Kidney capillary endothelial cell (primary cell): ENCODE results near the gene CDHR3.
A peak's percentile ranks its signal among the peaks of the same experiment; 100 is the strongest.
"Not testable (repeated sequence)": the region's sequence is repeated elsewhere in the genome, so short reads cannot be mapped to it uniquely, and the experiment has no call there.

Source experiments
- DNase-seq: peaks from one replicate; pipeline ENCODE4 v3.0.0-alpha.2; 2018; ENCODE audit warnings: low spot score

The CDHR3 gene, protein sequence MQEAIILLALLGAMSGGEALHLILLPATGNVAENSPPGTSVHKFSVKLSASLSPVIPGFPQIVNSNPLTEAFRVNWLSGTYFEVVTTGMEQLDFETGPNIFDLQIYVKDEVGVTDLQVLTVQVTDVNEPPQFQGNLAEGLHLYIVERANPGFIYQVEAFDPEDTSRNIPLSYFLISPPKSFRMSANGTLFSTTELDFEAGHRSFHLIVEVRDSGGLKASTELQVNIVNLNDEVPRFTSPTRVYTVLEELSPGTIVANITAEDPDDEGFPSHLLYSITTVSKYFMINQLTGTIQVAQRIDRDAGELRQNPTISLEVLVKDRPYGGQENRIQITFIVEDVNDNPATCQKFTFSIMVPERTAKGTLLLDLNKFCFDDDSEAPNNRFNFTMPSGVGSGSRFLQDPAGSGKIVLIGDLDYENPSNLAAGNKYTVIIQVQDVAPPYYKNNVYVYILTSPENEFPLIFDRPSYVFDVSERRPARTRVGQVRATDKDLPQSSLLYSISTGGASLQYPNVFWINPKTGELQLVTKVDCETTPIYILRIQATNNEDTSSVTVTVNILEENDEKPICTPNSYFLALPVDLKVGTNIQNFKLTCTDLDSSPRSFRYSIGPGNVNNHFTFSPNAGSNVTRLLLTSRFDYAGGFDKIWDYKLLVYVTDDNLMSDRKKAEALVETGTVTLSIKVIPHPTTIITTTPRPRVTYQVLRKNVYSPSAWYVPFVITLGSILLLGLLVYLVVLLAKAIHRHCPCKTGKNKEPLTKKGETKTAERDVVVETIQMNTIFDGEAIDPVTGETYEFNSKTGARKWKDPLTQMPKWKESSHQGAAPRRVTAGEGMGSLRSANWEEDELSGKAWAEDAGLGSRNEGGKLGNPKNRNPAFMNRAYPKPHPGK

DNA sequence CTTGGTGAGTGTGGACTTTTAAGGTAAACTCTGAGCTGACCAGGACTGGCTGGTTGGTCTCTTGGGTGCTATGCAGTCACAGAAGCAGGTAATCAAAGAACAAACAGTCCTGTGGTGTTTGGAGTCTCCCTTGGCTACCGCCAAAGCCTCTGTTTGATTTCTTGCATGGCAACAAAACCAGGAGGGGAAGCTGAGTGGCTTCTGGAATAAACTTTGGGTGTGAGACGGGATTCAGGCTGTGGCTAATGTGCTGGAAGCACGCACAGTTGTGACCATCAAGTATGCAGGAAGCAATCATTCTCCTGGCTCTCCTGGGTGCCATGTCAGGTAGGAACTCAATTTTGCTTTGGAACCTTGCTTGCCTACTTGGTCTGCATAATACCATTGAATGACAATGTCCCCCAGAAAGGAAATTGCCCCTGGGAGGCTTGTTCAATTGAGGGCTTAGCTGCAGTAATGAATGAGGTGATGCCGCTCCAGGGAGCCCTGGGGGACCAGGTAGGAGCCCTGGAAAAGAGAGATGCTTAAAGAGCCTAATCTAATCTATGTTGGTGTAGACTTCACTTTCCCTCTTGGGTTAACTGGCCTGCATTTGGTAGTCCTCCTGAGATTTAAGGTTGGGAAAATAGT, at the start of gene CDHR3:
TSS of gene CDHR3 (plus strand) at position 227 of the 630 bp plus-strand sequence. CDS start at position 282, 55 bp downstream.
- no peak for DNase-seq

DNA sequence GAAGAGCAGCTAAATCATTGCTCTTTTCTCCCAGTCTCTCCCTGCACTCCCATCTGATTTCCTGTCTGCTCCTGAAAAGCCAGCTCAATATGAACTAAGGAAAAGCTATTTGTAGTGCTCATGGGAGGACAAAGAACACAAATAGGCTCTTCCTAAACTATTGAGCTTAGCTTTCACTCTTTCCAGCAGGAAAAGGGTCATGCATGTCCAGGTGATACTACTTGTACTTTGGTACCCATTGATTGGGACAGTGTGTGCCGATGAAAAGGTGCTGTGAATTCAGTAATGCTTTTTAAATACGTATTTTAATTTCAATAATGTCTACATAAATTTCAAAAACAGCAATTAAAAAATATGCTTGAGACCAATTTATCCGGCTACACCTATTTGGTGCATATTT, 49.1 kb upstream of the CDHR3 start:
- DNase-seq = no peak

DNA sequence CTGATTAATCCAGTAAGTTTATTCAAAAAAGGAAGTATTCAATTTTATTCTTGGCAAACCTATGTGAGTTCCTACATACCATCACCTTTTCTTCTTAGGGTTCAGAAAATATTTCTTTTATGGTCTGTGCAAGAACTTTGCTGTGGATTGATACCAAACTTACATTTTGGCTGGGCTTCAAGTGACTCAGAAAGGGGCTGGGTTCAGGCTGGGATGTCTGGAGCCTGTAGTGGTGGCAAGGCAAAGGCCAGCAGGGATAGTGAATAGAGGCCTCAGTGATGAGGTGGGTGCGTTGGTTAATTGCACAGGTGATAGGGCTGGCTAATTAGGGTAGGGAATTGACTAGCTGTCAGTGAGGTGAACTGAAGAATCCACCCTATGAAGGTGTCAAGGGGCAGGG, 46.5 kb upstream of the CDHR3 start:
- DNase-seq = no peak

DNA sequence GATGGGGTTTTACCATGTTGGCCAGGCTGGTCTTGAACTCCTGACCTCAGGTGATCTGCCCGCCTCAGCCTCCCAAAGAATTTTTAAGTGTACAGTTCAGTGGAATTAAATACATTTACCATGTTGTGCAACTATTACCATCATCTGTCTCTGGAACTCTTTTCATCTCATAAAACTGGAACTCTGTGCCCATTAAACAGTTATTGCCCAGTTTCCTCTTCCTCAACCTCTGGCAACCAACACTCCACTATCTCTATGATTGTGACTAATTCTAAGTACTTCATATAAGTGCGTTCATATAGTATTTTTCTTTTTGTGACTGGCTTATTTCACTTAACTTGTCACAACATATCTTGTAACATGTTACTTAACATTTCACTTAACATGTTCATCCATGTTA, 45.4 kb upstream of the CDHR3 start:
- DNase-seq = no peak

DNA sequence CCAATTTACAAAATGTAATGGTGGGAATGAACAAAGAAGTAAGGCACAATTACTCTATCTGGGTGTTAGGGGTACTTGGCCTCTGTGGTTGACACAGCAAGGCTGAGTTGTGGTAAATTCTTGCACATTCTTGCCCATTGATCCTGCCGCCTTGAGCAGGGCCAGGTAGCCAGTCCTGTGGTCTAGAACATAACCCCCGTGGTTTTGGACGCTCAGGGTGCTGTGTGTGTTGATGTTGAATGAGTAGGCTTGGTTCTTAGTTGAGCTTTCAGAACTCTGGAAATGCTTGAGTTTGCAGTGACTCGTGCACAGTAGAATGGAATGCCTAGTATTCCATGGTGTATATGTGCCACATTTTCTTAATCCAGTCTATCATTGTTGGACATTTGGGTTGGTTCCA, 42.3 kb upstream of the CDHR3 start:
- DNase-seq = no peak

DNA sequence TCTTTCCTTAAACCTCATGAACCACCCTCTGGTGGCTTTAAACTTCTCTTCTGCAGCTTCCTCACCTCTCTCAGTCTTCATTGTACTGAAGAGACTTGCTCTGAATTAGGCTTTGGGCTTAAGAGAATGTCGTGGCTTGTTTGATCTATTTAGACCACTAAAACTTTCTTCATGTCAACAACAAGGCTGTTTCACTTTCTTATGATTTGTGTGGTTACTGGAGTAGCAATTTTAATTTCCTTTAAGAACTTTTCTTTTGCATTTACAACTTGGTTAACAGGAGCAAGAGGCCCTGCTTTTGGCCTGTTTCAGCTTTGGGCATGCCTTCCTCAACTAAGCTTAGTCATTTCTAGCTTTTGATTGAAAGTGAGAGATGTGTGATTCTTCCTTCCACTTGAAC, 38.1 kb upstream of the CDHR3 start:
- no peak for DNase-seq

DNA sequence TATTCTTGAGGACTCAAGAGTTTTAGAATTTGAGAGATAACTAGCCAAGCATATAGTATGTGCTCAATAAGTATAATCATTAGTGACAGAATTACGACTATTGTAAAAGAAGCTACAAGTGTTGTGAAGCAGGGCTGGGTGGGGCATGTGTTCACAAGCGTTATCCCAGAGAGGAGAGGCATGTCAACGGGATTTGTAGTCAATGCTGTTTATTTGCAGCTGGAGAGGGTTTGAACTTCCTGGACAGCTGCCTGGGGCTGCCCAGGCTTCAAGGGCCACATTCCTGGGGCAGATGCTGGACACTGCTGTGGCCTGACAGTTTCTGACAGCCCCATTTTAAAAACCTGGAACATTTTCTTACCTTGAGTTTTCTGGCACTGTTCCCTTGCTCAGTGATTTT, 36.9 kb upstream of the CDHR3 start:
- DNase-seq = no peak

DNA sequence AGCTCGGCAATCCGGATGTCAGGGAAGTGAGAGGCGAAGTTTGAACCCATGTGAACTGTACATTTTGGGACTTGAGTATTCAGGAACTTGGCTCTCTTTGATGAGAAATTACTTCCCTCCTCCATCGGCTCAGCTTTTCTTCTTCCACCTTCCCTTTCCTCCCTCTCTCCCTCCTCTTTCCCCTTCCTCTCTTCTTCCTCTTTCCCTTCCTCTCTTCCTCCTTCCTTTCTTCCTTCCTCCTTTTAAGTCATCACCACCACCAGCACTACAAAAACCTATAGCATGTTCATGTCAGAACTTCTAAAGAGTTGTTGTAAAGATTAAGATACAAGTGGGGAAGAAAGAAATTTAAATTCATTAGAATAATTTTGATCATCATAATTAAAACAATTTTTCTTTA, 31.9 kb upstream of the CDHR3 start:
- DNase-seq = no peak

DNA sequence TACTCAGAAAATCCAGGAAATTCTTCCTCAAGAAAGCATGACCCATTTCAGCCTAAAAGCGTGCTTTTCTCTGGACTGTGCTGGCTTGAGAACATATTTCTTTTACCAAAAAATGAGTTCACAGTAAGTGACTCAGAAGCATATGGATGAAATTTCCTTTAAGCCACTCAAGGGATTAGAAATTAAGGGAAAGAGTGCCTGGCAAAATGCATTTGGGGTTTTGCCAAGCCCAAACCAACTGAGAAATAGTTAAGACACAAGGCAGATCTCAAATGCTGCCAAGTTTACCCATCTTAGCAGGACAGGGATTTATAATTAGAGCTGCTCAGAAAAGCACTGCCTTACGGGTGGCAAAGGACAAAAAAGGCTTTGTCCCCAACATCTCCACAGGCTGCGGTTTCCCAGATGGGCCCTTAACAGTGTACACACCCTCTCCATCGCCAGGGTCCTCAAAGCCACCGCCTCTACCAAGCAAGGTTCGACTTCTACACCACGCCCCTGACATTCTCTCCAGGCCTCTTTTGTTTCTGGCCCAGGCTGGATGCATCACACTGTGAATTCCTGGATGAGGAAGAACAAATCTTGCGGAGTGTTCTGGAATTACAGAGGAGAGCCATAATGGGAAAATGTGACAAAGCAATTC, 30.1 kb upstream of the CDHR3 start:
- DNase-seq = no peak

DNA sequence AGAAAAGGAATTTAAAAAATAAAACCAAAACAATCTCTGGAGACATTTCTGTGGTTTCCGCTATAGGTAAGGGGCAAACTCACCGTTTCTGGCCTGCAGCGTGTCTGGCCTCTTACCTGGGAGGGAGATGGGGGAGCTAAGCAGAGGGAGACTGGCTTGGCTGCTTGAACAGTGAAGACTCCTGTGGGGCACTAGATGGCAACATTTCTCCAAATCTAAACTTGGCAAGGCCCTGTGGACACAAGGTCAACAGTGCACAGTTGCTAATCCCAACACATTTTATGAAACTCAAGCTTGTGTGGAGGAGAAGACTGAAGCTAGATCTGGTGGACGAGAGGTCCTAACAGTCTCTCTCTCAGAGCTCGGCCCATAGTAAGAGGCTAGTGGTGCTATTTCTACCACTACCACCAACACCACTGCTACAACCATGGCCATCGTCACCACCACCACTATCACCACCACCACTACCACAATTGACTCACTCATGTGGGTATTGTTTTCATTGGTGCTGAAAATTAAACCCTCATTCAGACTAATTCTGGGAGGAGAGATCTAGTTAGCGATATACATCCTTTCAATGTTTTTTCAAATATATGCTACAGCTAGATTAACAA, 28.4 kb upstream of the CDHR3 start:
- DNase-seq = no peak

DNA sequence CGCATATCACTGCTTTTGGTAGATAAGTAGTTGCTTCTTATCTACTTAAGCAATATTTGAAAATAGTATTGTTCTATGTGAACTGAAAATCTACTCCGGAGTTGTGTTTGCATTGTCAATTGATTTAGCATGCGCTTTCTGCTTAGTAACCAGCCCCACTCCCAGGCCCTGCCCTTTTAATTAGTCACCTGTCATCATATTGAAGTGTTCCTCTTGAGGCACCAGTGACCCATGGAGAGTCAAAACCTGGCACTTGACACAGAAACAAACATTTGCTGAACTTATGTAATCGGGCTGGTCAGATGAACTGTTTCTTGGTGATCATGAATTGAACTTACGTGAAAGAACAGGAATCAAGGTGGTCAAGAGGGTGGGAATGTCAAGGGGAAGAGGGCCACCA, 27.8 kb upstream of the CDHR3 start:
- no peak for DNase-seq

DNA sequence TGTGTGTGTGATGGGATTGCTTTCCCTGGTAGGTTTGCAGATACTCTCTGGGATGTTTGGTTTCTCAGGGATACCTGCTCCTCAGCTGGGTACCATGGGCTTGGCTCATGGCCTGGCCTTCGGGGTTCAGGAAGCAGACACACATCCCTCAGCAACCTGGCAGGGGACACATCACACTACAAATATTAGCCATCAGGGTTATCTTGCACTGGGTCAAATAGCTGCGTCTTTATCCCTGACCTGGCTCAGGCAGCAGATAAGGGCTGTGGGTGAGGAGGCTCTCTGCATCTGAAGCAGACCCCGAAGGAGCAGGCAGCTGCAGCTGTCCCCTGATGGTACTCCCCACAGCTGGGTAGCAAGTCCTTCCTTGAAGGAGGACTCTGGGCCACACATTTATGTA, 25.7 kb upstream of the CDHR3 start:
- DNase-seq = no peak

DNA sequence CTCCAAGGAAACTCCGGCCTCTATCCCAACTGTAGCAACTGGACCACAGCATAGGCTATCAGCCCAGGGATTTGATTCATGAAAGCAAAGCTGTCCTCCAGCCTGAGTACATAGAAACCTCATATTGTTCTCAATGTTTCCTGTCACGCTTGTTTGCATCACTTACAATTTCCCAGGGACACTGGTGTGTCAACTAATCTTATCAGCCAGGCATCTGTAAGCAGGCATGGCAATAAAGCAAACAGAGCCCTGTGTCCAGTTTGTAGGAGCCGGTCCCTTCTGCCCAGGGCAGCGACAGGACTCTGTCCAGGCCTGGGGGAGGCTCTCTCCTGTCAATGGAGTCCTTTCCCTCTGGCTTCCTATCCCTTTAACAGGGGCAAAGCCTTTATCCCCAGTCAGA, 23.0 kb upstream of the CDHR3 start:
- peak; percentile 4 for DNase-seq

DNA sequence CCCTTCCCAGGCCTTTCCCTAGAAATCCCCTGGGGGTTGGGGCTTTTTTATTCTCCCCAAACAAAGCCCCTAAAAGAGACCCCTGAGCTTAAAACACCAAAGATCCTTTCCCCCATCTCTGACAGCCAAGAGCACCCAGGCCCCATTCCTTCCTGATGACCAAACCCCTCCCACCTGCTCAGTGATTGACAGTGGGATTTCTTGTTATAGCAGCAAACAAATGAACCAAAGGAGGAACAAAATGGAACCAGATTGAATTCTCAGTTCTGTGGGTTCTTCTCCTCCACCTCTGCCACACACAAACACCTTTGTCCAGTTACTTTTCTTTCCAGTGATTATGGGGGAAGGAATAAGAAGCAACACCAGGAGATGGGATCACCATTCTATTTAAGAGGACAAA, 21.5 kb upstream of the CDHR3 start:
- no peak for DNase-seq

DNA sequence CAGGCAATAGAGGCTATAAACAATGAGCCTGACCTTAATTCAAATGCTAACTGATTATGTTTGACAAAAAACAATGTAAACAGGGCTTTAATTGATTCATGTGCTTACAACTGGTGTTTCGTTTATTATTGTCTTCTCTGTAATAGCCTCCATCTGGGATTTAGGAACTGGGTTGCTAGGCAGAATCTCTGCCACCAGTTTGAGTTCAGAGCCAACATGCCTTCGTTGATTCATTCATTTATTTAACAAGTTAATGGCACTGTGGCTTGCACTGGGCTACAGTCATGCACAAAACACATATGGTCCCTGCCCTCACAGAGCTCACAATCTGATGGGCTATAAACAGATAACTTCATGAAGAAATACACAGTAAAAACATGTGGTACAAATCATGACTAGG, 19.6 kb upstream of the CDHR3 start:
- no peak for DNase-seq

DNA sequence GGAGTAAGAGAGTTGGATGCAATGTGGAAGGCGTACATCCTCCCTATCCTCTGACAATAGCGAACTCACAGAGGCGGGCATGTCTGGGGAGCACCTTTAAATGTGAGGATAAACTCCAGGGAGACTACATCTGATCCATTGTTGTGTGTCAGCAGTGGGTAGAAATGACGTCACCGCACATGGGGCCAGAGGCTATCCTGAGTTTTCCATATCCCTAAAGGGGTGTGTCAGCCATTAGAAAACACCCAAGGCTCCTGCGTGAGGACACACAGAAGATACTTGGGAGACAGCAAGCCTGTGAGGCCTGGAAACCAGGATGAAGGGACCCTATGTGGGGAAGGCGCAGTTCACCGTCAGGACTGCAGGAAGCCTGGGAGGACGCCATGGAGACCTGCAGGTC, 17.2 kb upstream of the CDHR3 start:
- no peak for DNase-seq

DNA sequence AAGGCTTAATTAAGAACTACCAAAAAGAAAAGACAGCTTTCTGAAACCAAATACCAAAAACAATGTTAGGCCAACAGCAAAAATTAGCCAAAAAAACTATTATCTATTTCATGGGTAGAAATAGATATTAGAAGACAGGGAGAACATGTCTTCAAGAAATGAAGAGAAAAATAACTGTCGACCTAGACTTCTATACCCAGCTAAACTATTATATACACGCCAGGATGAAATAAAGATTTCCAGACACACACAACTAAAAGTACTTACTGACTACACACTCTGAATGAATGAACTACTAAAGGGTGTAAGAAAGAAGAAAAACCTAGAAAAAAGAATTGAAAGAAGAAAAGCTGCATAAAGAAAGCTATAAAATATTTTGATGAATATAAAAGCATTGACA, 11.5 kb upstream of the CDHR3 start:
- DNase-seq = no peak

DNA sequence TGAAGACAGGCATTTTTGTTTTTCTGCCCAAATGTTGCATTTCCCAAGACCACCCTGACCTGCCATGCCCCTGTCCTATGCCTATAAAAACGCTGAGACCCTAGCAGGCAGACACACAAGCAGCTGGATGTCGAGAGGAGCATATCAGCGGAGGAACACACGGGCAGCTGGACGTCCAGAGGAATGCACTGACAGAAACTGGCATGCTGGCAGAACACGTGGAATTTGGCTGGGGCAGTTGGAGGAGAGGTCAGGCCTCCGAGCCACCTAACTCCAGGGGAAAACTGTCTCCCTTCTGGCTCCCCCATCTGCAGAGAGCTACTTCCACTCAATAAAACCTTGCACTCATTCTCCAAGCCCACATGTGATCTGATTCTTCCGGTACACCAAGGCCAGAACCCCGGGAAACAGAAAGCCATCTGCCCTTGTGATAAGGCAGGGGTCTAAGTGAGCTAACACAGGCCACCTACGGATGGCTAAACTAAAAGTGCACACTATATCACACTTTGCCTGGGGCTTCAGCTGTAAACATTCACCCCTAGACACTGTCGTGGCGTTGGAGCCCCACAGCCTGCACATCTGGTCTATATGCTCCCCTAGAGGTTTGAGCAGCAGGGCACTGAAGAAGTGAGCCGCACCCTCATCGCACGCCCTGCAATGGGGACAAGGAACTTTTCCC, 10.0 kb upstream of the CDHR3 start:
- no peak for DNase-seq

DNA sequence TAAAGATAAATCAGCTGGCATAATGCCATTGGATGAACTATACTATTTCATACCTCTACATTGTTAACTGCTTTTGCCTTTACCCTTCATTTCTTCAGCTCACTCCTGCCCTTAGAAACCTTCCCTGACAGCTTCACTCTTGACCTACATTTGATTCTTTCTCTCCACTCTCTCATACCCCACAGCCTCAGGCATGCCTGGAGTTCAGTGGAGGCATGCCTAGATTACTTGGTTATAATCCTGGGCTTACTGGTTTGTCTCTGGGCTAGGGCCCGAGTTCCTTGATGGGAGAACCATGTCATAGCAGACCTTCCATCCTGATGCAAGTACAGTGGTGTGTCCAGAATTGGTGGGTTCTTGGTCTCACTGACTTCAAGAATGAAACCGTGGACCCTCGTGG, 8.4 kb upstream of the CDHR3 start:
- DNase-seq = no peak

DNA sequence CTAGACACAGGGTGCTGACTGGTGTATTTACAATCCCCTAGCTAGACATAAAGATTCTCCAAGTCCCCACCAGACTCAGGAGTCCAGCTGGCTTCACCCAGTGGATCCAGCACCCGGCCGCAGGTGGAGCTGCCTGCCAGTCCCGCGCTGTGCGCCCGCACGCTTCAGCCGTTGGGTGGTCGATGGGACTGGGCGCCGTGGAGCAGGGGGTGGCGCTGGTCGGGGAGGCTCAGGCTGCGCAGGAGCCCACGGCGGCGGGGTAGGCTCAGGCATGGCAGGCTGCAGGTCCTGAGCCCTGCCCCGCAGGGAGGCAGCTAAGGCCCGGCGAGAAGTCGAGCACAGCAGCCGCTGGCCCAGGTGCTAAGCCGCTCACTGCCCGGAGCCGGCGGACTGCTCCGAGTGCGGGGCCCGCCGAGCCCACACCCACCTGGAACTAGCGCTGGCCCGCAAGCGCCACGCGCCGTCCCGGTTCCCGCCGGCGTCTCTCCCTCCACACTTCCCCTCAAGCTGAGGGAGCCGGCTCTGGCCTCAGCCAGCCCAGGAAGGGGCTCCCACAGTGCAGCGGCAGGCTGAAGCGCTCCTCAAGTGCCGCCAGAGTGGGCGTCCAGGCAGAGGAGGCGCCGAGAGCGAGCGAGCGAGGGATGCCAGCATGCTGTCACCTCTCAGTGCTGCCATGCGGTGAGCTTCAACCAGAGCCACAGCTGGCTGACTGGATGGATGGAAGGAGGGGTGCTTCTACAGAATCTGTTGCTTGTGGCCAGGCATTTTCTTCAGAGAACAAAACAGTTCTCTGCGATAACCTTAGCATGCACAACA, 7.2 kb upstream of the CDHR3 start:
- not testable (repeated sequence) for DNase-seq
